ENCODE data around the gene KCP. TPM values are rescaled to one million over a fixed set of nuclear protein-coding genes. Genes with fewer than 3 reads are reported as not detected.
A peak's percentile ranks its signal among the peaks of the same experiment; 100 is the strongest.

Gene KCP
- total RNA-seq, 1 donor from 2014 or later, result 5.1 TPM

GRCh38 chr7:128908750-128909624 lies 1.5 kb downstream of the KCP start:
- peak; percentile 73 for DNase-seq (ENCODE audit: low spot score)

GRCh38 chr7:128906766-128907559 lies 3.5 kb downstream of the KCP start:
- DNase-seq (ENCODE audit: low spot score), result peak; percentile 75

GRCh38 chr7:128906001-128906765 lies 4.3 kb downstream of the KCP start:
- peak; percentile 85 for DNase-seq (ENCODE audit: low spot score)

GRCh38 chr7:128904381-128905197 lies 5.9 kb downstream of the KCP start:
- peak; percentile 67 for DNase-seq (ENCODE audit: low spot score)

GRCh38 chr7:128903621-128904361 lies 6.7 kb downstream of the KCP start:
- DNase-seq (ENCODE audit: low spot score), result peak; percentile 64

- DNase-seq (ENCODE audit: low spot score), result peak; percentile 85
Measured at GRCh38 chr7:128902761-128903585, 7.5 kb downstream of the KCP start.

- no peak for DNase-seq (ENCODE audit: low spot score)
Measured at GRCh38 chr7:128900237-128900636, 10.3 kb downstream of the KCP start.

- no peak for DNase-seq (ENCODE audit: low spot score)
Measured at GRCh38 chr7:128899392-128899791, 11.1 kb downstream of the KCP start.

- DNase-seq (ENCODE audit: low spot score), result no peak
Measured at GRCh38 chr7:128895320-128895719, 15.2 kb downstream of the KCP start.

- DNase-seq (ENCODE audit: low spot score), result no peak
Measured at GRCh38 chr7:128894101-128894440, 16.4 kb downstream of the KCP start.

- no peak for DNase-seq (ENCODE audit: low spot score)
Measured at GRCh38 chr7:128893251-128894100, 17.0 kb downstream of the KCP start.

GRCh38 chr7:128892521-128893250 lies 17.8 kb downstream of the KCP start:
- no peak for DNase-seq (ENCODE audit: low spot score)

- no peak for DNase-seq (ENCODE audit: low spot score)
Measured at GRCh38 chr7:128891942-128892269, 18.6 kb downstream of the KCP start.

GRCh38 chr7:128891110-128891941 lies 19.2 kb downstream of the KCP start:
- DNase-seq (ENCODE audit: low spot score), result no peak

GRCh38 chr7:128890306-128891109 lies 20.0 kb downstream of the KCP start:
- no peak for DNase-seq (ENCODE audit: low spot score)

- no peak for DNase-seq (ENCODE audit: low spot score)
Measured at GRCh38 chr7:128889121-128889520, 21.4 kb downstream of the KCP start.
